ENCODE measurements around the gene NTNG2. TPM values are rescaled to one million over a fixed set of nuclear protein-coding genes. Genes with fewer than 3 reads are reported as not detected.

The NTNG2 gene
- total RNA-seq, 2 donors from 2014 or later: 0.59 to 1.3 TPM

DNA sequence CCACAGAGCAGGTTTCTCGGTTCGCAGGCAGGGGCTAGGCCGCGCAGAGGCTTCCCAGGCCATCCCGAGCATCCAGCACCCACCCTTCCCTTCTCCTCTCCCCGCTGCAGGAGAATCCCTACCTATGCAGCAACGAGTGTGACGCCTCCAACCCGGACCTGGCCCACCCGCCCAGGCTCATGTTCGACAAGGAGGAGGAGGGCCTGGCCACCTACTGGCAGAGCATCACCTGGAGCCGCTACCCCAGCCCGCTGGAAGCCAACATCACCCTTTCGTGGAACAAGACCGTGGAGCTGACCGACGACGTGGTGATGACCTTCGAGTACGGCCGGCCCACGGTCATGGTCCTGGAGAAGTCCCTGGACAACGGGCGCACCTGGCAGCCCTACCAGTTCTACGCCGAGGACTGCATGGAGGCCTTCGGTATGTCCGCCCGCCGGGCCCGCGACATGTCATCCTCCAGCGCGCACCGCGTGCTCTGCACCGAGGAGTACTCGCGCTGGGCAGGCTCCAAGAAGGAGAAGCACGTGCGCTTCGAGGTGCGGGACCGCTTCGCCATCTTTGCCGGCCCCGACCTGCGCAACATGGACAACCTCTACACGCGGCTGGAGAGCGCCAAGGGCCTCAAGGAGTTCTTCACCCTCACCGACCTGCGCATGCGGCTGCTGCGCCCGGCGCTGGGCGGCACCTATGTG lies 36.1 kb downstream of the NTNG2 start:
- Histone ChIP-seq H3K4me3 (no peak overlapping the region), H3K9me3 (no peaks in the 10 kb centered on the region), H3K27ac (no peak overlapping the region), H3K4me1 (no peaks in the 10 kb centered on the region), H3K27me3 (peaks cover 4% of the 10 kb centered on the region), H3K9ac (ENCODE audit: low read depth in 2 of 2, low read length in 2 of 2) (no peak overlapping the region), H3K36me3 (no peaks in the 10 kb centered on the region)
- intact Hi-C loops (cut with DNase I): no loop called here
- TF ChIP-seq, protein P1, sequence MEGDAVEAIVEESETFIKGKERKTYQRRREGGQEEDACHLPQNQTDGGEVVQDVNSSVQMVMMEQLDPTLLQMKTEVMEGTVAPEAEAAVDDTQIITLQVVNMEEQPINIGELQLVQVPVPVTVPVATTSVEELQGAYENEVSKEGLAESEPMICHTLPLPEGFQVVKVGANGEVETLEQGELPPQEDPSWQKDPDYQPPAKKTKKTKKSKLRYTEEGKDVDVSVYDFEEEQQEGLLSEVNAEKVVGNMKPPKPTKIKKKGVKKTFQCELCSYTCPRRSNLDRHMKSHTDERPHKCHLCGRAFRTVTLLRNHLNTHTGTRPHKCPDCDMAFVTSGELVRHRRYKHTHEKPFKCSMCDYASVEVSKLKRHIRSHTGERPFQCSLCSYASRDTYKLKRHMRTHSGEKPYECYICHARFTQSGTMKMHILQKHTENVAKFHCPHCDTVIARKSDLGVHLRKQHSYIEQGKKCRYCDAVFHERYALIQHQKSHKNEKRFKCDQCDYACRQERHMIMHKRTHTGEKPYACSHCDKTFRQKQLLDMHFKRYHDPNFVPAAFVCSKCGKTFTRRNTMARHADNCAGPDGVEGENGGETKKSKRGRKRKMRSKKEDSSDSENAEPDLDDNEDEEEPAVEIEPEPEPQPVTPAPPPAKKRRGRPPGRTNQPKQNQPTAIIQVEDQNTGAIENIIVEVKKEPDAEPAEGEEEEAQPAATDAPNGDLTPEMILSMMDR (IDR thresholded peaks at IDR 0.05): no peak
- no peak for DNase-seq

DNA sequence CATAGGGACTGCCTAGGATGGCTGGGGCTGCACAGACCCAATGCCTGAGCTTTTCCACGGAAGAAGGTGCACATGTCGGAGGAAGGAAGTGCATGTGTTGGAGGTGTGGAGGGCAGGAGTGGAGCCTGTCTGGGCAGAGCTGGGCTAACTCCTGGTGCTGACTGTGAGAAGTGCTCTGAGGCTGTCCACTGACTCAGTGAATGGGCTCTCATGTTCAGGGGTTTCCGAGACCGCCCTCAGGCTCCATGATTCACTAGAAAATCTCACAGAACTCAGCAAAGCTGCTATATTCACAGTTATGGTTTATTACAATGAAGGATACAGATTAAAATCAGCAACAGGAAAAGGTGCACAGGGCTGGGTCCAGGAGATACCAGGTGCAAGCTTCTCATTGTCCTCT lies 37.2 kb downstream of the NTNG2 start:
- no peak for DNase-seq
- no peaks in the 10 kb centered on the region for H3K4me1 ChIP-seq
- H3K9me3 ChIP-seq: no peaks in the 10 kb centered on the region
- TF ChIP-seq, protein P1 (IDR thresholded peaks at IDR 0.05): no peak
- intact Hi-C loops (cut with DNase I): no loop called here
- H3K4me3 ChIP-seq: no peak overlapping the region
- no peak overlapping the region for H3K27ac ChIP-seq
- H3K9ac ChIP-seq (ENCODE audit: low read depth in 2 of 2, low read length in 2 of 2): no peak overlapping the region
- no peaks in the 10 kb centered on the region for H3K36me3 ChIP-seq
- peaks cover 4% of the 10 kb centered on the region for H3K27me3 ChIP-seq

DNA sequence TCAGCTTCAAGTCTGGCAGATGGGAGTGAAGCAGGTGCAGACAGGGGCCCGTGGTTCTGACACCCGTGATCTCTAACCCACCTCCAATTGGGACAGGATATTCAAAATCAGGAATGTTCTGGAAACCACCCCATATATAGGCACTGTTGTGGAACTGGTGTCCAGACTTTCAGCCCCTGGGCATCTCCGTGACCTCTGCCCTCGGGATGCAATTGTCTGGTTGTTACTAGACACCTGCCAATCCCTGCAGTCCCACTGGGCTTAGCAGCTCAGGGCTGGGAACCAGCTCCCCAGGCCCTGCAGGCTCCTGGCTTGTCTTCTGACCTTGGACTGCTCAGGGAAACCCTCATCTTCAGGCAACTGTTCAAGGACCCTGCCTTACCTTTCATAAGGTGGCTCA lies 38.8 kb downstream of the NTNG2 start:
- Histone ChIP-seq H3K4me1 (no peaks in the 10 kb centered on the region), H3K27ac (no peak overlapping the region), H3K27me3 (peaks cover 4% of the 10 kb centered on the region), H3K9me3 (no peaks in the 10 kb centered on the region), H3K36me3 (no peaks in the 10 kb centered on the region), H3K4me3 (no peak overlapping the region), H3K9ac (ENCODE audit: low read depth in 2 of 2, low read length in 2 of 2) (no peak overlapping the region)
- no peak for DNase-seq
- TF ChIP-seq, protein P1 (IDR thresholded peaks at IDR 0.05): no peak
- intact Hi-C loops (cut with DNase I): no loop called here

DNA sequence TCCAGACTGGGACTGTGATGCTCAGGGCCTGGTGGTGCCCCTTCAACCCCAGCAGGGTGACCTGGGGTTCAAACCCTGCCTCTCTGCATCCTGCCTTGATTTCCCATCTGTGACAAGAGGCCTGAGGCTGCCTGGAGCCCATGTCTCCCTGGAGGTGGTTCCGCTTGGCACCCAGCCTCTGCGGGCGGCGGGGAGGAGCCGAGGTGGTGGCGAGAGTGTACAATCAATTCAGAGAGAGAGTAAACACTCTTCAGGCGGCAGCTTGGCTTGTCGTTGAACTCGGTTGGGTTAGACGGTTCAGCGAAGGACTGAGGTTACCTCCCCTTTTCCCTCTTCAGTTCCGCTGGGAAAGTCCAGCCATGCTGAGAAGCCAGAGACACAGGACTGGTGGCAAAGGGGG lies 39.3 kb downstream of the NTNG2 start:
- Histone ChIP-seq H3K9ac (ENCODE audit: low read depth in 2 of 2, low read length in 2 of 2) (no peak overlapping the region), H3K4me3 (no peak overlapping the region), H3K27me3 (peaks cover 4% of the 10 kb centered on the region), H3K4me1 (no peaks in the 10 kb centered on the region), H3K9me3 (no peaks in the 10 kb centered on the region), H3K27ac (no peak overlapping the region), H3K36me3 (no peaks in the 10 kb centered on the region)
- intact Hi-C loops (cut with DNase I): no loop called here
- TF ChIP-seq, protein P1 (IDR thresholded peaks at IDR 0.05): no peak
- no peak for DNase-seq

DNA sequence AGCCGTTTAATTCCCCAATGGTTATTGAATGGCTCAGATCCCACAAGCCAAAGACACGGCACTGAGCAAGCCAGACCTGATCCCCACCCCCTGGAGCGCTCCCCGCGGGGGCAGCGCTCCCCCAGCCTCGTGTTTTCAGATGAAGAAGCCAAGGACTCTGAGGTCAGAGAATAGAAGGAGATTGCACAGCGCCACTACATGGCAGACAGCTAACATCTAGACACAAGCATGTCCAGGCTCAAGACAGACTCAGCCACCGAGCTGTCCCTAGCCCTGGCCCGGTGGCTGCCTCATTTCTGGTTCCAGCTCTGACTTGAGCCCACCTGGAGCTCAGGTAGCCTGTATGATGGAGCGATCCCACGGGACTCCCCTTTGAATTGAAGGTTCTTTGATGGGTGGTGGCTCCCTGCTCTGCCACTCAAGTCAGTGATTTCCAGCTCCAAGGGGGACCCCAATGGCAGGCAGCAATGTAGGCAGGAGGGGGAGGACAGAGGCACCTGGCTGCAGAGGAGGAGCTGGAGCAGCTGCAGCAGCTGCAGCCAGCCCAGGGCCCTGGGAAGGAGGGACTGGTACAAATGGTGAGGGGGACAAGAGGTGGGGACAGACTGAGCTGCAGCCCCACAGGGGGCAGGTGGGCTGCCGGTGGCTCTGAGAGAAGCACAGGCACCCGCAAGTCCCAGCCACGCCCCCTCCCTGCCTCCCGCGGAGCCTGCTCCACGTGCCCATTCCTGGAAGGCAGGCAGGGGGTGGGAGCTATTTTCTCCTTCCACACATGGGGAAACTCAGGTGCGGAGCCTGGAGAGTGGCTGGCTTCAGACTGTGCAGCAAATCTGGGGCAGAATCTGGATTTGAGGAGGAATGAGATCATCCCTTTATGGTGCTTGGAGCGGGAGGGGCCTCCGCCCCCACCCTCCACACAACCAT lies 40.2 kb downstream of the NTNG2 start:
- TF ChIP-seq, protein P1 (IDR thresholded peaks at IDR 0.05): no peak
- Histone ChIP-seq H3K9me3 (no peaks in the 10 kb centered on the region), H3K9ac (ENCODE audit: low read depth in 2 of 2, low read length in 2 of 2) (no peak overlapping the region), H3K27me3 (peaks cover 4% of the 10 kb centered on the region), H3K27ac (no peak overlapping the region), H3K36me3 (no peaks in the 10 kb centered on the region), H3K4me3 (no peak overlapping the region), H3K4me1 (no peaks in the 10 kb centered on the region)
- DNase-seq: no peak
- intact Hi-C loops (cut with DNase I): no loop called here
